LNCaP clone FGC (cell line): ENCODE results near the gene PIP4K2A.

ENCODE experiments used
- DNase-seq: peaks from one replicate; pipeline ENCODE4 v3.0.0-alpha.2; 2011; ENCODE audit warnings: low read depth
- H3K4me3 ChIP-seq: 2 replicates; pipeline ENCODE4 v1.5.1; 2011; ENCODE audit warnings: mild to moderate bottlenecking, low read depth, low read length, control low read depth
- CTCF ChIP-seq: IDR thresholded peaks from 2 replicates; pipeline ENCODE4 v1.5.1; 2012; ENCODE audit warnings: mild to moderate bottlenecking; ENCODE audit not compliant: control insufficient read depth, insufficient read depth; ENCODE audit errors: extremely low read depth

PIP4K2A gene

GRCh38 chr10:22495396-22495795 lies 219.0 kb downstream of the PIP4K2A start:
- DNase-seq, result no peak
- H3K4me3 ChIP-seq, result no peak overlapping the region
- no peak for TF ChIP-seq CTCF

GRCh38 chr10:22494007-22494406 lies 220.4 kb downstream of the PIP4K2A start:
- no peak overlapping the region for H3K4me3 ChIP-seq
- no peak for DNase-seq
- no peak for TF ChIP-seq CTCF

- no peak for DNase-seq
- TF ChIP-seq CTCF, result no peak
- H3K4me3 ChIP-seq, result no peak overlapping the region
Observed at GRCh38 chr10:22491931-22492615, 222.3 kb downstream of the PIP4K2A start.

- TF ChIP-seq CTCF, result no peak
- H3K4me3 ChIP-seq, result no peak overlapping the region
- DNase-seq, result no peak
Observed at GRCh38 chr10:22491480-22491879, 222.9 kb downstream of the PIP4K2A start.

GRCh38 chr10:22489975-22490374 lies 224.4 kb downstream of the PIP4K2A start:
- DNase-seq, result no peak
- H3K4me3 ChIP-seq, result no peak overlapping the region
- TF ChIP-seq CTCF, result no peak

GRCh38 chr10:22489467-22489866 lies 224.9 kb downstream of the PIP4K2A start:
- no peak for TF ChIP-seq CTCF
- H3K4me3 ChIP-seq, result no peak overlapping the region
- DNase-seq, result no peak

- H3K4me3 ChIP-seq, result no peak overlapping the region
- DNase-seq, result no peak
- TF ChIP-seq CTCF, result no peak
Observed at GRCh38 chr10:22486431-22486830, 227.9 kb downstream of the PIP4K2A start.
